Lower leg skin (tissue), 4 donors: ENCODE results near the gene XIRP1. TPM values are rescaled to one million over a fixed set of nuclear protein-coding genes. Genes with fewer than 3 reads are reported as not detected.

Source experiments
- DNase-seq, 2 donors: peaks; one replicate each; pipeline ENCODE4 v3.0.0-alpha.2; 2019; ENCODE audit warnings: low spot score in 2 of 2
- H3K4me3 ChIP-seq: fragments of 200-600 bp; sonication (generic); 2 replicates; pipeline ENCODE4 v1.5.1; 2017; ENCODE audit warnings: mild to moderate bottlenecking, low read depth; ENCODE audit not compliant: poor library complexity, severe bottlenecking
- CTCF ChIP-seq, 3 donors: fragments of 450-650 bp; IDR thresholded peaks; one replicate each; pipeline ENCODE4 v1.5.1; 2016; ENCODE audit warnings: antibody characterized with exemption in 3 of 3, mild to moderate bottlenecking in 3 of 3, moderate library complexity in 2 of 3
- POLR2A ChIP-seq, 2 donors: fragments of 450-650 bp; IDR thresholded peaks; one replicate each; pipeline ENCODE4 v1.6.1; 2016 to 2017; ENCODE audit warnings: antibody characterized with exemption in 2 of 2, mild to moderate bottlenecking in 1 of 2, moderate library complexity in 1 of 2
- WGBS, 2 donors: methylation state at CpG; one replicate each; pipeline ENCODE4 v1.1.5; 2018; 5-methylcytosine and 5-hydroxymethylcytosine counted together
- intact Hi-C: fragments of 100-400 bp; cut with DNase I; formaldehyde crosslinking; loops from one replicate; pipeline ENCODE4 v1.15.0; 2023; ENCODE audit warnings: low total_unique reads
- total RNA-seq, 4 donors: library from RNA; depleted of rRNA; stranded (reverse); fragments of >200 nt; gene quantifications; one replicate each; pipeline ENCODE4 v1.1.0, GENCODE V29; 2016

XIRP1 gene
- total RNA-seq, 4 donors from 2014 or later, result not detected

DNA sequence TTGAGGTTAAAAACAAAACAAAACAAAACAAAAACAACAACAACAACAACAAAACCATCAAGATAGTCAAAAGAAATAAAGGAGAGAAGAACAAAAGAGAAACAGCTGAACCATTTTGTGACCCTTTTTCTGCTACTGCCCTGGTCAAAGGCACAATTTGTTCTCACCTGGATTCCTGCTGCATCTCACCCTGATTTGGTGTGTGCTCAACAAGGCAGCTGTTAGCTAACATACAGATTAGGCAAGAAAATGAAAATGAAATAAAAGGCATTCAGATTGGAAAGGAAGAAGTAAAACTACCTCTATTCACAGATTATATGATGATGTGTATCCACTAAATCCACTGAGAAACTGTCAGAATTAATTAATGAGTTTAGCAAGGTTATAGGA lies 28.7 kb upstream of the XIRP1 start:
- DNase-seq, result no peak
- TF ChIP-seq POLR2A (IDR thresholded peaks at IDR 0.05) (no peak), CTCF (IDR thresholded peaks at IDR 0.05) (no peak)
- H3K4me3 ChIP-seq, result no peak overlapping the region
- intact Hi-C loops, result no loop called here

DNA sequence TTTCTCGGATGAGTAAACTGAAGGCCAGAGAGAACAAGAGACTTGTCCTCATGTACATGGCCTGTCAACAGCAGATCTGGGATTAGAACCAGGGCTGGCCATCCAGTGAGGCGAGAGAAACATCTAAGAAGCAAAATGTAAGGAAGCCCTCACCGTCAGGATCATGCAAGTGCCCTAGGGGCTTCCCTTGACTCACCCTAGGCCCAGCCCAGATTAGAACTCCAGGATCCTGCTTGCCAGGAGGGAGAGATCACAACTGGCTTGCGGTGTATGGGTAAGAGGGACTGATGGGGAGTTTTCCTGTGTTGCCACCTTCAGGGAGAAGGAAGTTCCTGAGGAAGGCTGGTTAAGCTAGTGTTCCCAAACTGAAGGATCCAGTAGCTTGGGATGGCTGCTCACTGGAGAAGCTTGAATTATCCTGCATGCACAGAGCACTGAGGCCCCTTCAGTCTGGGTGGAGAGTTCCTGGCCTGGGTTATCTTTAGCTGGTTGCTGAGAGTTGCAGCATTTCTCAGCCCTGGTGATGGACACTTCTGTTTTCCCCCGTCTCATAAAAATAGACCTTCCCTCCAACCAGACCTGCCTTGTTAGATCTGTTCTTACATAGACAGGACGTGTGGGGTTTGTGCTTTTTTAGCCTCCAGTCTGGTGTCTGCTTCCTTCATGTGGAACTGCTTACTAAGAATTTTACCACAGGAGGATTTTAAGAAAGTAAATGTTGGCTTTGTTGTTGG lies 28.2 kb upstream of the XIRP1 start:
- 65 to 73% methylated on average over 6 of the region's 6 CpGs for WGBS, 2 donors
- intact Hi-C loops, result no loop called here
- no peak for DNase-seq
- TF ChIP-seq POLR2A (IDR thresholded peaks at IDR 0.05) (no peak), CTCF (IDR thresholded peaks at IDR 0.05) (no peak)
- H3K4me3 ChIP-seq, result no peak overlapping the region

GRCh38 chr3:39219702-39220101 lies 27.3 kb upstream of the XIRP1 start:
- no peak for DNase-seq
- TF ChIP-seq POLR2A (IDR thresholded peaks at IDR 0.05) (no peak), CTCF (IDR thresholded peaks at IDR 0.05) (no peak)
- H3K4me3 ChIP-seq, result no peak overlapping the region
- intact Hi-C loops, result loop anchor here (10.0 kb wide), 1 partner anchor 65 kb away; the partner anchor contains the start of gene CX3CR1
- WGBS, 2 donors, result 91 to 92% methylated on average over 3 of the region's 3 CpGs

DNA sequence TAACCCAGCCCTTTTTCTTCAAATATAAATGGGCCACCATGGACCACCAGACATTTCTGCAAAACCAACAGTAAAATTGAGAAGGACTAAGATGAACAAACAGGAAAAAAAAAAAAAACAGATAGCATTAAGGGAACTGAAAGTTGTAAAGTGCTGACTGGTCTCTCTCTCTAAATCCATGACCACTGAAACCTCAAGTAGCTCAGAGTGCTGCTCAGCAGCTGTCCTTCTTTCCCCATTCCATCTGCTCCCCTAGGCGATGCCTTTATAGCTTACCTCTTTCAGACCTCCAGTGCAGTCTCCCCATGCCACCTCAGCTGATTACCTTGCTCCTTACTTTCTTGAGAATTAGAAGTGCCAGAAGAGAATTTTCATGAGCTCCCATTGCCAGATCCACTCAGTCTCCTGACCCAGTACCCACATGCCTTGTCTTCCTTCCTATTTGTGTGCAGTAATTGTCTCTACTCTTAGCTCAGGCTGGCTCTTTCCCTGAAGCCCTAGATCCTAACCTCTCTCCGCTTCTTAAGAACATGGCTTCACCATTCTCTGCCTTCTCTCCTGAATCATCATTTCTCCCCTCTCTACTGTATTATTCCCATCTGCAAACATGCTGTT lies 23.9 kb upstream of the XIRP1 start:
- DNase-seq, result no peak
- WGBS, 2 donors, result 70 to 75% methylated on average over 2 of the region's 2 CpGs
- no peak overlapping the region for H3K4me3 ChIP-seq
- TF ChIP-seq POLR2A (IDR thresholded peaks at IDR 0.05), result no peak
- TF ChIP-seq CTCF (IDR thresholded peaks at IDR 0.05), result no peak
- intact Hi-C loops, result loop anchor here (10.0 kb wide), 1 partner anchor 69 kb away; the partner anchor contains the start of gene CX3CR1

- DNase-seq, result no peak
- TF ChIP-seq POLR2A (IDR thresholded peaks at IDR 0.05) (no peak), CTCF (IDR thresholded peaks at IDR 0.05) (no peak)
- WGBS, 2 donors, result 72 to 75% methylated on average over 2 of the region's 2 CpGs
Observed at GRCh38 chr3:39213613-39214012, 21.2 kb upstream of the XIRP1 start.

More at GRCh38 chr3:39213613-39214012, 21.2 kb upstream of the XIRP1 start:
- intact Hi-C loops, result loop anchor here (10.0 kb wide), 1 partner anchor 71 kb away; the partner anchor contains the start of gene CX3CR1
- no peak overlapping the region for H3K4me3 ChIP-seq
